Ishikawa (cell line): ENCODE results near the gene OGN.

Experiments
- CEBPB ChIP-seq: IDR thresholded peaks from 2 replicates; pipeline ENCODE4 v1.6.1; 2012
- CREB1 ChIP-seq: IDR thresholded peaks from 2 replicates; pipeline ENCODE4 v1.6.1; 2012; ENCODE audit warnings: low read depth
- EGR1 ChIP-seq: IDR thresholded peaks from 2 replicates; pipeline ENCODE4 v1.6.1; 2012
- EP300 ChIP-seq: IDR thresholded peaks from 2 replicates; pipeline ENCODE4 v1.6.1; 2012; ENCODE audit warnings: borderline replicate concordance
- FOXM1 ChIP-seq: IDR thresholded peaks from 2 replicates; pipeline ENCODE4 v1.6.1; 2012; ENCODE audit warnings: low read depth, borderline replicate concordance
- NFIC ChIP-seq: IDR thresholded peaks from 2 replicates; pipeline ENCODE4 v1.6.1; 2012
- RAD21 ChIP-seq: IDR thresholded peaks from 2 replicates; pipeline ENCODE4 v1.6.1; 2012; ENCODE audit warnings: low read depth
- TAF1 ChIP-seq: IDR thresholded peaks from 2 replicates; pipeline ENCODE4 v1.6.1; 2012; ENCODE audit warnings: low read depth, mild to moderate bottlenecking
- TCF12 ChIP-seq: IDR thresholded peaks from 2 replicates; pipeline ENCODE4 v1.6.1; 2012; ENCODE audit warnings: low read depth
- TEAD4 ChIP-seq: IDR thresholded peaks from 2 replicates; pipeline ENCODE4 v1.6.1; 2012
- USF1 ChIP-seq: IDR thresholded peaks from 2 replicates; pipeline ENCODE4 v1.6.1; 2012
- YY1 ChIP-seq: IDR thresholded peaks from 2 replicates; pipeline ENCODE4 v1.6.1; 2012; ENCODE audit warnings: low read depth
- ZBTB7A ChIP-seq: IDR thresholded peaks from 2 replicates; pipeline ENCODE4 v1.6.1; 2012; ENCODE audit warnings: low read depth
- TF ChIP-seq, protein P1 (sequence below): IDR thresholded peaks from 2 replicates; pipeline ENCODE4 v1.6.1; 2012; ENCODE audit warnings: low read depth, mild to moderate bottlenecking
- TF ChIP-seq, protein P2 (sequence below): IDR thresholded peaks from 2 replicates; pipeline ENCODE4 v1.6.1; 2012

The OGN gene

DNA sequence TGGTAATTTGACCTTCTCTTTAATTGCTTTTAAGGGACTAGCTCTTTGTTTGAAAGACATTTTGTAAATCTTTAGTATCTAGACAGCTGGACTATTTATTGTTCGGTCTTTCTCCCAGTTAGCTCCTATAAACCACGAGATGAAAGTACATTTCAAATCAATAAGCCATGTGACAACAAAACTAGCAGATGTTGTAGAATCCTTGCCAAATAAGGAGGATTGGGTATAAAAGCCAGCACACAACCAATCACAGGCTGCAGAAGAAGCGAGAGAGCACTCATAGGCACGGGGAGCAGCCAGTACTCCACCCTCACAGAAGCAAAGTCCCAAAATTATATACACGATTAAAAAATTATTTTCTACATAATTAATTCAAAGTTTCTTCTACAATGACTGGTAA lies 28.0 kb upstream of the OGN start:
- TF ChIP-seq RAD21: no peak
- TF ChIP-seq, protein P1, sequence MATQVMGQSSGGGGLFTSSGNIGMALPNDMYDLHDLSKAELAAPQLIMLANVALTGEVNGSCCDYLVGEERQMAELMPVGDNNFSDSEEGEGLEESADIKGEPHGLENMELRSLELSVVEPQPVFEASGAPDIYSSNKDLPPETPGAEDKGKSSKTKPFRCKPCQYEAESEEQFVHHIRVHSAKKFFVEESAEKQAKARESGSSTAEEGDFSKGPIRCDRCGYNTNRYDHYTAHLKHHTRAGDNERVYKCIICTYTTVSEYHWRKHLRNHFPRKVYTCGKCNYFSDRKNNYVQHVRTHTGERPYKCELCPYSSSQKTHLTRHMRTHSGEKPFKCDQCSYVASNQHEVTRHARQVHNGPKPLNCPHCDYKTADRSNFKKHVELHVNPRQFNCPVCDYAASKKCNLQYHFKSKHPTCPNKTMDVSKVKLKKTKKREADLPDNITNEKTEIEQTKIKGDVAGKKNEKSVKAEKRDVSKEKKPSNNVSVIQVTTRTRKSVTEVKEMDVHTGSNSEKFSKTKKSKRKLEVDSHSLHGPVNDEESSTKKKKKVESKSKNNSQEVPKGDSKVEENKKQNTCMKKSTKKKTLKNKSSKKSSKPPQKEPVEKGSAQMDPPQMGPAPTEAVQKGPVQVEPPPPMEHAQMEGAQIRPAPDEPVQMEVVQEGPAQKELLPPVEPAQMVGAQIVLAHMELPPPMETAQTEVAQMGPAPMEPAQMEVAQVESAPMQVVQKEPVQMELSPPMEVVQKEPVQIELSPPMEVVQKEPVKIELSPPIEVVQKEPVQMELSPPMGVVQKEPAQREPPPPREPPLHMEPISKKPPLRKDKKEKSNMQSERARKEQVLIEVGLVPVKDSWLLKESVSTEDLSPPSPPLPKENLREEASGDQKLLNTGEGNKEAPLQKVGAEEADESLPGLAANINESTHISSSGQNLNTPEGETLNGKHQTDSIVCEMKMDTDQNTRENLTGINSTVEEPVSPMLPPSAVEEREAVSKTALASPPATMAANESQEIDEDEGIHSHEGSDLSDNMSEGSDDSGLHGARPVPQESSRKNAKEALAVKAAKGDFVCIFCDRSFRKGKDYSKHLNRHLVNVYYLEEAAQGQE: no peak
- TF ChIP-seq EP300: no peak
- TF ChIP-seq CEBPB: no peak
- no peak for TF ChIP-seq EGR1
- no peak for TF ChIP-seq CREB1
- no peak for TF ChIP-seq ZBTB7A
- no peak for TF ChIP-seq FOXM1
- no peak for TF ChIP-seq TCF12
- no peak for TF ChIP-seq YY1
- TF ChIP-seq USF1: no peak
- TF ChIP-seq TAF1: no peak
- TF ChIP-seq, protein P2, sequence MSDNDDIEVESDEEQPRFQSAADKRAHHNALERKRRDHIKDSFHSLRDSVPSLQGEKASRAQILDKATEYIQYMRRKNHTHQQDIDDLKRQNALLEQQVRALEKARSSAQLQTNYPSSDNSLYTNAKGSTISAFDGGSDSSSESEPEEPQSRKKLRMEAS: no peak

GRCh38 chr9:92429836-92430235 lies 25.5 kb upstream of the OGN start:
- TF ChIP-seq TEAD4: no peak

GRCh38 chr9:92426501-92427145 lies 22.2 kb upstream of the OGN start:
- TF ChIP-seq EP300: no peak
- TF ChIP-seq USF1: no peak
- no peak for TF ChIP-seq NFIC
- TF ChIP-seq, protein P2: no peak
- no peak for TF ChIP-seq YY1
- TF ChIP-seq, protein P1: no peak
- no peak for TF ChIP-seq TCF12
- no peak for TF ChIP-seq RAD21
- TF ChIP-seq EGR1: no peak
- no peak for TF ChIP-seq FOXM1
- no peak for TF ChIP-seq ZBTB7A
- TF ChIP-seq CEBPB: no peak
- no peak for TF ChIP-seq TAF1
- no peak for TF ChIP-seq TEAD4
- no peak for TF ChIP-seq CREB1

DNA sequence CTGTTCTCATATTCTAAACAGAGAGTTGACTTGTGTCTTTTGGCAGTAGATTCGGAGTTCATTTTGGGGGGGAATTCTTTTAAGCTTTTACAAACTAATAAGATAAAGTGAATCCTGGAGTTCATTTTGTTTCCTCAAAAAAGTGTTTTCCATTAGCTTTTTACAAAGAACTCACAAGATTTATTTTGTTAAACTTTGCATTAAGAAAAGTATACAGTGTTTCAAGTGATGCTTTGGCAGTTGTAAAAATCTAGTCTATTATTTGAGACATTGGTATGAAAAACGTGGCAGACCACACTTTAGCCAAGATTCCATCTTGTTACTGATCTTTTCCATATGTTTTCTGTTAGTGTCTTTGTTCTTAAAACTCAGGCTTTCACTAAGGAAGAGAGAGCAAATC lies 21.1 kb upstream of the OGN start:
- TF ChIP-seq CEBPB: no peak
- TF ChIP-seq NFIC: no peak
- TF ChIP-seq TEAD4: no peak
- TF ChIP-seq YY1: no peak
- no peak for TF ChIP-seq CREB1
- no peak for TF ChIP-seq EGR1
- no peak for TF ChIP-seq EP300
- no peak for TF ChIP-seq FOXM1
- no peak for TF ChIP-seq RAD21
- TF ChIP-seq TAF1: no peak
- TF ChIP-seq ZBTB7A: no peak
- no peak for TF ChIP-seq TCF12
- TF ChIP-seq USF1: no peak
- TF ChIP-seq, protein P2: no peak
- TF ChIP-seq, protein P1: no peak
